NCI-H2227 treated with DMSO at 0.1 percent for 48 hours (cell line): ENCODE measurements around the gene ENPP6.

Source experiments
- DNase-seq: peaks from one replicate; lab custom pipeline; 2025; lab: John Stamatoyannopoulos, UW

Gene ENPP6

GRCh38 chr4:184104419-184105101 is 113.1 kb downstream of the ENPP6 start:
- no peak for DNase-seq

DNA sequence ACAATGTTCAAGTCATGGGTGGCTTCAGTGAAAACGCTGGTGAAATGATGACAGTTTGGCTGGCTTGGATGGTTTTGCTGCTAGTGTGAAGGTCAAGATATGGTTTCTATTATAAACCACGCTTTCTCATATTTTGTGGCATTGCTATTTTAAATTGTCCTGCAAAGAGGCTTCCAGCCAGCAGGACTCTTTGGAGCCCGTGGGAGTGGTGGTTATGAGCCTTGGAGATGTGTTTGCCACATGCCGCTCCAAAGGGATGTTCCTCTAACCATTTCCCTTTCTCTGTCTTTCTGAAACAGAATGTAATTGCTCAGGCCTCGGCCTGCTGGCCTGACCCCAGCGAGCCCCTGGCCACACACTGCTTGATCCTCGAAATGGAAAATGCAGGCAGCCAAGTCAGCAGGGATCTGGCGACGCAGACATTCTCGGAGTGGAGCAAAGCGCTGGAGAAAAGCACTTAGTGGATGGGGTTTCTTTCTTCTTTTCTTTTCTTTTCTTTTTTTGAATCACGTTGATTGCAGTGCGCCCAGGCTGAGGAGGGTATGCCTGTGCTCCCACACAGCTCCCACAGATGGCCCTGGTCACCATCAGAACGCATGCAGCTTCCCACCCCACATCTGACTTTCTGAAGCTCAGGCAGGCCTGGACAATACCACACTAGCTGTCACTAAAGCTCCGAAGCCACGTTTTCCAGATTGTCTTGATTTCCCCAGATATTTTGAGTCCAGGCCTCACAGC is 114.0 kb downstream of the ENPP6 start:
- DNase-seq, result no peak

DNA sequence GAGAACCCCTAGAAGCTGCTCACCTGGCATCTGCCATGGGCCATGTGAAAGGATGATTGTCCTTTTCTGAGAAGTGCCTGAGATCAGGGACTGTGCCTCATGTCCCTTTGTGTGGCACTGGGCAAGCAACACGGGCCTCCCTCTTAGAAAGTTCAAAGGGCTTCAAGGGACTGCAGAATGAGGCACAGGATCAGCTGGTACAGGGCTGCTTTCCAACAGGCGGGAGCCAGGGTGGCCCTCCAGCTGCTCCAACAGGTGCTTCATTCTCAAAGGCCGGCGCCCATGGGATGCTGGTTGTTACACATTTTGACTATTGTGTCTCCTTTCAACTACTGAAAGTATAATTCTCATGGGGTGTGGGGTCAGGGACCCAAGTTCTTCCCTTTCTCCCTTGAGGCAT is 114.7 kb downstream of the ENPP6 start:
- no peak for DNase-seq

GRCh38 chr4:184102488-184102887 is 115.2 kb downstream of the ENPP6 start:
- DNase-seq, result no peak

GRCh38 chr4:184101711-184102110 is 116.0 kb downstream of the ENPP6 start:
- DNase-seq, result no peak

- DNase-seq, result no peak
Measured at GRCh38 chr4:184100297-184100885, 117.3 kb downstream of the ENPP6 start.

- no peak for DNase-seq
Measured at GRCh38 chr4:184099535-184099966, 118.1 kb downstream of the ENPP6 start.

DNA sequence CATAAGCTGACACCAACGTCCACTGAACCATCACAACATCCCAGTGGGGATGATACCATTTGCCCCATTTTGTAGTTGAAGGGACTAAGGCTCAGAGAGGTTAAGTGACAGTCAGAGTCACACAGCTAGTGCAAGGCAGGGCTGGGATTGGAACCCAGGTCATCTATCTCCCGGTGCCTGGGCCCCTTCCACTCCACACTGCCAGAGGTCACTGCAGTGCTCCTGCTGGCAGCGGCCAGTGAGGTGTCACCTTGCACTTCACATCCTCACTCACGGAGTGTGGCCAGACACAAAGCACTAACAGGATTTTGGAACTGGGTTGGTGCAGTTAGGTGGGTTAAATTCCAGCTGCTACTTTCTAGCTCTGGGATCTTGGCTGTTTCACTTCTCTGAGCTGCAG is 118.7 kb downstream of the ENPP6 start:
- no peak for DNase-seq

GRCh38 chr4:184097815-184098214 is 119.9 kb downstream of the ENPP6 start:
- DNase-seq, result no peak

DNA sequence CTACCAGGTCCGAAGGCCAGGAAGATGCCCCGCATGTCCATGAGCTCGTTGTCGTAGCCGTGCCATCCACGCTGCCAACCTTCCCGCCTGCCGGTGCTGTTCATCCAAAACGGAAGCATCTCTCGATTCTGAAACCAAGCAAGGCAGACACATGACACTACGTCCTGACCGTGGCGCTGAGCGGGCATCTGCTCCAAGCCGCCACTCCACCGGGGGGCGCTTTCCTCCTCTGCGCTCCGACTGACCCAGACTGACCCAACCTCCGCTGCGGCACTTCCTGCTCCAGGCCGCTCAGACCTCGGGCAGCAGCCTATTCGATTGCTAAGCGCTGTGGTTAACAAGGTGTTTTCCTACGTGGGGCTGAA is 120.5 kb downstream of the ENPP6 start:
- DNase-seq, result no peak

- no peak for DNase-seq
Measured at GRCh38 chr4:184096561-184097240, 121.0 kb downstream of the ENPP6 start.

- peak; percentile 2 for DNase-seq
Measured at GRCh38 chr4:184094532-184095159, 123.0 kb downstream of the ENPP6 start.

GRCh38 chr4:184091986-184092385 is 125.7 kb downstream of the ENPP6 start:
- DNase-seq, result no peak

DNA sequence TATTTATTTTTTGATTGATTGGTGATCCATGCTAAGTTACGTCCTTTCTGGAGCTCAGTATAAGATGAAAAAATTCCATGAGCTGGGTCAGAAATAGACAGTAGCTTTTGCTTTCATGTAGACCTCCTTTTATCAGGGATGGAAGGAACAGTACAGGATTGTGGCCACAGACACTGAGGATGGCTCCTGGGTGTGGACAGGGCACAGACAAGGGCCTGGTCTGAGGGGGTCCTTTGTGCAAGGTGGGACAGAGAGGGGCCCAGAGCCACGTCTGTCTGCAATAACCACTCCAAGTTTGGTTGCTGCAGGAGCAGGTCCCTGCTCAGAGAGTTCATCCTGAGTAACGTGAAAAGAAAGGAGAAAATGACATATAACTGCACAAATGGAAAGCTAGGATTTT is 127.1 kb downstream of the ENPP6 start:
- no peak for DNase-seq

GRCh38 chr4:184080674-184081073 is 137.0 kb downstream of the ENPP6 start:
- no peak for DNase-seq

DNA sequence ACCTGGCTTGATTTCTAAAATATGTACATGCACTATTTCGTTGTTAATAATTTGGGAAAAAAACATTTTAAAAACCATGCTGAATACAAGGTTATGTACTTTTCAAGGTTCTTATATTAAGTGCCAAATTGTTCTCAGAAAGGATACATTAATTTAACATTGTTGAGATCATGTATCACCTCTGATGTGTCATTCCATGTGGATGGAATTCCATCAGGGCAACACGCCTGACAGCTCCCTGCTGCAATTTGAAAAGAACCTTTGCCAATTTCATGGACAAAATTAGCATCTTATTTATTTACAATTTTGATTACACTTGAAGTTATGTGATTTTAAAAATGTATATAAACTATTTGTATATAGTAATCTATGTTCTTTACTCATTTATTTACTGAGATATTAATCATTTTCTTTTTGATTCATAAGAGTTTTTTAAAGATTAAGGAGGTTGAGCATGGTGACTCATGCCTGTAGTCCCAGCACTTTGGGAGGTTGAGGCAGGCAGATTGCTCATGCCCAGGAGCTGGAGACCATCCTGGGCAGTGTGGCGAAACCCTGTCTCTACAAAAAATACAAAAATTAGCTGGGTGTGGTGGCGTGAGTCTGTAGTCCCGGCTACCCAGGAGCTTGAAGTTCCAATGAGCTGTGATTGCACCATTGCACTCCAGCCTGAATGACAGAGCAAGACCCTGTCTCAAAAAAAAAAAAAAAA is 142.8 kb downstream of the ENPP6 start:
- DNase-seq, result no peak

- DNase-seq, result no peak
Measured at GRCh38 chr4:184067931-184068554, 149.6 kb downstream of the ENPP6 start.

GRCh38 chr4:184066584-184067300 is 150.9 kb downstream of the ENPP6 start:
- DNase-seq, result no peak

DNA sequence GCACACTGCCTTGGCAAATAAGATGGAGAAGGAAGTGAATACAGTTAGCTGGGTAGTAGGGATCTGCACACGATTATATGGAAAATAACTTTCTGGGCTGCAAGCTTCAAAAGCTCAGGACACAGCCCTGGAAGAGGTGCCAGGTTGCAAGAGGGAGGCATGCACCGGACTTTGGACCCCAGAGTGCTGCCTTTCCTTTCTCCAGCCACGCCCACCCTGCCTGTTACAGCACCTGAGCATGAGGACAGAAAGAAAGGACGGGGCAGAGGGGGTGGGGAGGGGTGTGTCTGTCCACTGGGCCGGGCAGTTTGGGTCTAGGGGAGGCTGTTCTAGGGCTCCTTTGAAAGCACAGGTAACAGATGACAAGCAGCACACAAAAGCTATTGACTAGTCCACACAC is 152.8 kb downstream of the ENPP6 start:
- DNase-seq, result no peak

- no peak for DNase-seq
Measured at GRCh38 chr4:184062769-184063168, 154.9 kb downstream of the ENPP6 start.

- DNase-seq, result no peak
Measured at GRCh38 chr4:184061582-184061981, 156.1 kb downstream of the ENPP6 start.
